ENCODE results near the gene HOXA4.

HOXA4 gene

GRCh38 chr7:27157702-27158431, 27.3 kb upstream of the HOXA4 start:
- H3K4me3 ChIP-seq (ENCODE audit: low read depth in 1 of 2, low read length in 2 of 2), result no peak overlapping the region
- H3K4me1 ChIP-seq (ENCODE audit: control insufficient read depth in 1 of 2, insufficient read depth in 2 of 2, low read length in 2 of 2), result peaks cover 4 to 16% of the 10 kb centered on the region in 2 donors
- H3K27me3 ChIP-seq (ENCODE audit: control insufficient read depth in 1 of 2, insufficient read depth in 2 of 2, low read length in 2 of 2), result peaks cover 84 to 89% of the 10 kb centered on the region in 2 donors
- H3K9me3 ChIP-seq (ENCODE audit: control insufficient read depth in 1 of 2, low read length in 2 of 2), result no peaks in the 10 kb centered on the region
- no peaks in the 10 kb centered on the region for H3K36me3 ChIP-seq (ENCODE audit: control insufficient read depth in 1 of 2, insufficient read depth in 2 of 2, low read length in 2 of 2)
- H3K27ac ChIP-seq (ENCODE audit: low read depth, low read length), result peak overlapping the region; percentile 10
- H3K9ac ChIP-seq (ENCODE audit: low read depth in 1 of 2, low read length in 2 of 2), result no peak overlapping the region

GRCh38 chr7:27156916-27157701, 26.6 kb upstream of the HOXA4 start:
- Histone ChIP-seq H3K4me1 (ENCODE audit: control insufficient read depth in 1 of 2, insufficient read depth in 2 of 2, low read length in 2 of 2) (peaks cover 10 to 21% of the 10 kb centered on the region in 2 donors), H3K36me3 (ENCODE audit: control insufficient read depth in 1 of 2, insufficient read depth in 2 of 2, low read length in 2 of 2) (no peaks in the 10 kb centered on the region), H3K27ac (ENCODE audit: low read depth, low read length) (no peak overlapping the region), H3K9me3 (ENCODE audit: control insufficient read depth in 1 of 2, low read length in 2 of 2) (no peaks in the 10 kb centered on the region), H3K27me3 (ENCODE audit: control insufficient read depth in 1 of 2, insufficient read depth in 2 of 2, low read length in 2 of 2) (peaks cover 88 to 90% of the 10 kb centered on the region in 2 donors), H3K4me3 (ENCODE audit: low read depth in 1 of 2, low read length in 2 of 2) (no peak overlapping the region), H3K9ac (ENCODE audit: low read depth in 1 of 2, low read length in 2 of 2) (no peak overlapping the region)

- Histone ChIP-seq H3K27ac (ENCODE audit: low read depth, low read length) (peak within 1 kb of the TSS; percentile 56), H3K9ac (ENCODE audit: low read depth in 1 of 2, low read length in 2 of 2) (no peak within 1 kb of the TSS), H3K27me3 (ENCODE audit: control insufficient read depth in 1 of 2, insufficient read depth in 2 of 2, low read length in 2 of 2) (peaks cover 88 to 91% of the 10 kb centered on the region in 2 donors), H3K4me1 (ENCODE audit: control insufficient read depth in 1 of 2, insufficient read depth in 2 of 2, low read length in 2 of 2) (peaks cover 14 to 27% of the 10 kb centered on the region in 2 donors), H3K4me3 (ENCODE audit: low read depth in 1 of 2, low read length in 2 of 2) (peak within 1 kb of the TSS; percentile 22 to 28), H3K36me3 (ENCODE audit: control insufficient read depth in 1 of 2, insufficient read depth in 2 of 2, low read length in 2 of 2) (no peaks in the 10 kb centered on the region), H3K9me3 (ENCODE audit: control insufficient read depth in 1 of 2, low read length in 2 of 2) (no peaks in the 10 kb centered on the region)
Measured at GRCh38 chr7:27156508-27156898, 25.9 kb upstream of the HOXA4 start, which contains the start of gene HOXA7. HOXA7 (minus strand) TSS chr7:27156675; CDS start chr7:27156545, 130 bp downstream.

GRCh38 chr7:27155816-27156507, 25.4 kb upstream of the HOXA4 start:
- Histone ChIP-seq H3K36me3 (ENCODE audit: control insufficient read depth in 1 of 2, insufficient read depth in 2 of 2, low read length in 2 of 2) (no peaks in the 10 kb centered on the region), H3K27me3 (ENCODE audit: control insufficient read depth in 1 of 2, insufficient read depth in 2 of 2, low read length in 2 of 2) (peaks cover 94 to 96% of the 10 kb centered on the region in 2 donors), H3K27ac (ENCODE audit: low read depth, low read length) (peak overlapping the region; percentile 56), H3K9ac (ENCODE audit: low read depth in 1 of 2, low read length in 2 of 2) (no peak overlapping the region), H3K4me1 (ENCODE audit: control insufficient read depth in 1 of 2, insufficient read depth in 2 of 2, low read length in 2 of 2) (peaks cover 20 to 33% of the 10 kb centered on the region in 2 donors), H3K4me3 (ENCODE audit: low read depth in 1 of 2, low read length in 2 of 2) (peak overlapping the region; percentile 22 to 28), H3K9me3 (ENCODE audit: control insufficient read depth in 1 of 2, low read length in 2 of 2) (no peaks in the 10 kb centered on the region)

- Histone ChIP-seq H3K27ac (ENCODE audit: low read depth, low read length) (no peak overlapping the region), H3K4me3 (ENCODE audit: low read depth in 1 of 2, low read length in 2 of 2) (peak overlapping the region in 1 of 2 donors; percentile 16), H3K36me3 (ENCODE audit: control insufficient read depth in 1 of 2, insufficient read depth in 2 of 2, low read length in 2 of 2) (no peaks in the 10 kb centered on the region), H3K4me1 (ENCODE audit: control insufficient read depth in 1 of 2, insufficient read depth in 2 of 2, low read length in 2 of 2) (peaks cover 25 to 35% of the 10 kb centered on the region in 2 donors), H3K9ac (ENCODE audit: low read depth in 1 of 2, low read length in 2 of 2) (no peak overlapping the region), H3K27me3 (ENCODE audit: control insufficient read depth in 1 of 2, insufficient read depth in 2 of 2, low read length in 2 of 2) (peaks cover 94 to 98% of the 10 kb centered on the region in 2 donors), H3K9me3 (ENCODE audit: control insufficient read depth in 1 of 2, low read length in 2 of 2) (no peaks in the 10 kb centered on the region)
Measured at GRCh38 chr7:27154901-27155815, 24.6 kb upstream of the HOXA4 start.

- H3K27ac ChIP-seq (ENCODE audit: low read depth, low read length), result no peak overlapping the region
- no peaks in the 10 kb centered on the region for H3K9me3 ChIP-seq (ENCODE audit: control insufficient read depth in 1 of 2, low read length in 2 of 2)
- H3K36me3 ChIP-seq (ENCODE audit: control insufficient read depth in 1 of 2, insufficient read depth in 2 of 2, low read length in 2 of 2), result no peaks in the 10 kb centered on the region
- H3K27me3 ChIP-seq (ENCODE audit: control insufficient read depth in 1 of 2, insufficient read depth in 2 of 2, low read length in 2 of 2), result peaks cover 90 to 97% of the 10 kb centered on the region in 2 donors
- H3K4me3 ChIP-seq (ENCODE audit: low read depth in 1 of 2, low read length in 2 of 2), result no peak overlapping the region
- H3K9ac ChIP-seq (ENCODE audit: low read depth in 1 of 2, low read length in 2 of 2), result no peak overlapping the region
- peaks cover 25 to 32% of the 10 kb centered on the region in 2 donors for H3K4me1 ChIP-seq (ENCODE audit: control insufficient read depth in 1 of 2, insufficient read depth in 2 of 2, low read length in 2 of 2)
Measured at GRCh38 chr7:27154369-27154768, 23.8 kb upstream of the HOXA4 start.

- Histone ChIP-seq H3K9ac (ENCODE audit: low read depth in 1 of 2, low read length in 2 of 2) (no peak overlapping the region), H3K27ac (ENCODE audit: low read depth, low read length) (no peak overlapping the region), H3K27me3 (ENCODE audit: control insufficient read depth in 1 of 2, insufficient read depth in 2 of 2, low read length in 2 of 2) (peaks cover 90 to 97% of the 10 kb centered on the region in 2 donors), H3K36me3 (ENCODE audit: control insufficient read depth in 1 of 2, insufficient read depth in 2 of 2, low read length in 2 of 2) (no peaks in the 10 kb centered on the region), H3K4me1 (ENCODE audit: control insufficient read depth in 1 of 2, insufficient read depth in 2 of 2, low read length in 2 of 2) (peaks cover 25 to 34% of the 10 kb centered on the region in 2 donors), H3K9me3 (ENCODE audit: control insufficient read depth in 1 of 2, low read length in 2 of 2) (no peaks in the 10 kb centered on the region), H3K4me3 (ENCODE audit: low read depth in 1 of 2, low read length in 2 of 2) (no peak overlapping the region)
Measured at GRCh38 chr7:27153526-27153925, 23.0 kb upstream of the HOXA4 start.

GRCh38 chr7:27152816-27153442, 22.4 kb upstream of the HOXA4 start:
- peaks cover 29 to 40% of the 10 kb centered on the region in 2 donors for H3K4me1 ChIP-seq (ENCODE audit: control insufficient read depth in 1 of 2, insufficient read depth in 2 of 2, low read length in 2 of 2)
- H3K4me3 ChIP-seq (ENCODE audit: low read depth in 1 of 2, low read length in 2 of 2), result peak overlapping the region in 1 of 2 donors; percentile 47
- no peaks in the 10 kb centered on the region for H3K36me3 ChIP-seq (ENCODE audit: control insufficient read depth in 1 of 2, insufficient read depth in 2 of 2, low read length in 2 of 2)
- H3K27ac ChIP-seq (ENCODE audit: low read depth, low read length), result peak overlapping the region; percentile 10
- no peaks in the 10 kb centered on the region for H3K9me3 ChIP-seq (ENCODE audit: control insufficient read depth in 1 of 2, low read length in 2 of 2)
- H3K9ac ChIP-seq (ENCODE audit: low read depth in 1 of 2, low read length in 2 of 2), result no peak overlapping the region
- peaks cover 91 to 97% of the 10 kb centered on the region in 2 donors for H3K27me3 ChIP-seq (ENCODE audit: control insufficient read depth in 1 of 2, insufficient read depth in 2 of 2, low read length in 2 of 2)
